Cardiac muscle cell (in vitro differentiated cells and primary cell): ENCODE data around the gene CGB8. TPM values are rescaled to one million over a fixed set of nuclear protein-coding genes. Genes with fewer than 3 reads are reported as not detected.

ENCODE experiments used
- DNase-seq, 2 donors: peaks; one replicate each; pipeline versions ENCODE4 v3.0.0 to v3.0.0-alpha.2; 2010 to 2017; ENCODE audit warnings: low read depth in 1 of 2, low spot score in 1 of 2
- H3K27ac ChIP-seq: fragments of 200-600 bp; sonication (generic); 2 replicates; pipeline ENCODE4 v1.5.1; 2016
- H3K27me3 ChIP-seq: fragments of 200-600 bp; sonication (generic); 2 replicates; pipeline ENCODE4 v1.6.0; 2016; ENCODE audit warnings: control low read depth
- H3K36me3 ChIP-seq: fragments of 200-600 bp; sonication (generic); 2 replicates; pipeline ENCODE4 v1.5.1; 2016; ENCODE audit warnings: control low read depth
- H3K4me1 ChIP-seq: fragments of 200-600 bp; sonication (generic); 2 replicates; pipeline ENCODE4 v1.8.1; 2017; ENCODE audit warnings: low read depth, mild to moderate bottlenecking, mixed run types
- H3K4me3 ChIP-seq: fragments of 200-600 bp; sonication (generic); 2 replicates; pipeline ENCODE4 v1.5.1; 2016; ENCODE audit warnings: mild to moderate bottlenecking
- H3K9me3 ChIP-seq: fragments of 200-600 bp; sonication (generic); 2 replicates; pipeline ENCODE4 v1.5.1; 2017; ENCODE audit warnings: low read depth, mild to moderate bottlenecking, control low read depth
- CTCF ChIP-seq: IDR thresholded peaks from 2 replicates; pipeline ENCODE4 v1.5.1; 2012; ENCODE audit warnings: low read depth, mild to moderate bottlenecking, low read length
- polyA plus RNA-seq: library from polyadenylated mRNA; unstranded; fragments of >200 nt; fragmentation: Nextera tagmentation; extraction: Ambion mirVana; gene quantifications from 2 replicates; pipeline ENCODE4 v1.2.1, GENCODE V29; 2016
- total RNA-seq: library from RNA; depleted of rRNA; stranded (reverse); fragments of >200 nt; gene quantifications from 2 replicates; pipeline ENCODE4 v1.2.3, GENCODE V29; 2016

CGB8 gene
- total and polyA plus RNA-seq, 2 experiments from 2014 or later, result not detected

DNA sequence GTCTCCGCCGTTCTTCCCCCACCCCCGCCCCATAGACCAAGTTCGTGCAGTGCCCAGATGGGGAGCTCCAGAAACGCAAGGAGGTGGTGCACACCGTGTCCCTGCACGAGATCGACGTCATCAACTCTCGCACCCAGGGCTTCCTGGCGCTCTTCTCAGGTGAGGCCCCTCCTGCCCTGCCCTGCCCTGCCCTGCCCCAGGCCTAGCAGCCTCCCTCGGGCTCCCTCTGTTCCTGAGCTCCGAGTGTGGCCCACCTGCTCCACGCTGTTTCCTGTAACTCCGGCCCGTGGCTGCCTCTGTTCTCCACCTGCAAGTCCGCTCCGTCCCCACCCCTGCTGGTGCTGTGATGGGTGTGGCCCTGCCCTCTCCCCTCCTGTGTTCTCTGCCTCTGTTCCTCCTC lies 38.5 kb downstream of the CGB8 start:
- no peak for TF ChIP-seq CTCF
- Histone ChIP-seq H3K9me3 (no peaks in the 10 kb centered on the region), H3K27ac (no peak overlapping the region), H3K27me3 (no peaks in the 10 kb centered on the region), H3K4me1 (no peaks in the 10 kb centered on the region), H3K36me3 (peaks cover 17% of the 10 kb centered on the region), H3K4me3 (no peak overlapping the region)
- no peak for DNase-seq

- Histone ChIP-seq H3K4me3 (no peak overlapping the region), H3K9me3 (no peaks in the 10 kb centered on the region), H3K27me3 (no peaks in the 10 kb centered on the region), H3K4me1 (no peaks in the 10 kb centered on the region), H3K36me3 (peaks cover 13% of the 10 kb centered on the region), H3K27ac (no peak overlapping the region)
- DNase-seq, result no peak
- no peak for TF ChIP-seq CTCF
Observed at GRCh38 chr19:49009828-49010227, 39.1 kb downstream of the CGB8 start.

- H3K27ac ChIP-seq, result no peak overlapping the region
- no peak for DNase-seq
- no peaks in the 10 kb centered on the region for H3K4me1 ChIP-seq
- H3K27me3 ChIP-seq, result no peaks in the 10 kb centered on the region
- no peaks in the 10 kb centered on the region for H3K9me3 ChIP-seq
- H3K36me3 ChIP-seq, result peaks cover 18% of the 10 kb centered on the region
- TF ChIP-seq CTCF, result no peak
- H3K4me3 ChIP-seq, result no peak overlapping the region
Observed at GRCh38 chr19:49006905-49007304, 42.0 kb downstream of the CGB8 start.

- Histone ChIP-seq H3K4me1 (no peaks in the 10 kb centered on the region), H3K4me3 (no peak overlapping the region), H3K9me3 (no peaks in the 10 kb centered on the region), H3K27me3 (no peaks in the 10 kb centered on the region), H3K36me3 (peaks cover 13% of the 10 kb centered on the region), H3K27ac (no peak overlapping the region)
- no peak for DNase-seq
- TF ChIP-seq CTCF, result no peak
Observed at GRCh38 chr19:49004964-49005614, 43.8 kb downstream of the CGB8 start.

DNA sequence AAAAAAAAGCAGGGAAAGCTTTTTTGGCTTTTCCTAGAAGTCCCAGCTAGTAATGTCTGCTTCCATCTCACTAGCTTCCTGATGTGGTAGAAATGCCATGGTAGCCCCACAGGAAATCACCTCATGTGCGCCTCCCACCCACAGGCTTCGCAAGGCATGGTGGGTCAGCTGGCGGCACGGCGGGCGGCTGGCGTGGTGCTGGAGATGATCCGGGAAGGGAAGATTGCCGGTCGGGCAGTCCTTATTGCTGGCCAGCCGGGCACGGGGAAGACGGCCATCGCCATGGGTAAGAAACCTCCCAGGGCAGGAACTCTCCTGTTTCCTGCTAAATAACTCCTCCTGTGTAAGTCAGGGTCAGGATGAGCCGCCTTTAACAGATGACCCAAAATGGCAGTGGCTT lies 44.8 kb downstream of the CGB8 start:
- H3K4me1 ChIP-seq, result no peaks in the 10 kb centered on the region
- TF ChIP-seq CTCF, result no peak
- no peak for DNase-seq
- H3K27ac ChIP-seq, result no peak overlapping the region
- H3K9me3 ChIP-seq, result no peaks in the 10 kb centered on the region
- peaks cover 12% of the 10 kb centered on the region for H3K36me3 ChIP-seq
- no peak overlapping the region for H3K4me3 ChIP-seq
- no peaks in the 10 kb centered on the region for H3K27me3 ChIP-seq
